Heart left ventricle (tissue), 13 donors: Measurements from ENCODE around the gene TUBA4A.

Experiments used
- CTCF ChIP-seq, 12 donors: fragments of 200-600 bp; sonication (generic) in 4 of 12; IDR thresholded peaks; one replicate each; pipeline versions ENCODE4 v1.5.0 to v1.8.0; 2018 to 2022; ENCODE audit warnings: antibody characterized with exemption in 12 of 12, mild to moderate bottlenecking in 5 of 12
- POLR2A ChIP-seq, 2 donors: fragments of 450-650 bp; IDR thresholded peaks; one replicate each; pipeline ENCODE4 v1.6.1; 2017; ENCODE audit warnings: antibody characterized with exemption in 2 of 2, mild to moderate bottlenecking in 2 of 2, moderate library complexity in 2 of 2
- donor health status: ischemic (EF 13 %, LVEDD 7.1; RV severe dilation, severe dysfunction).
- donor health status: DM: no; HTN: yes; CAD: no.
- donor health status: DM: no; HTN: no; CAD: no.
- donor health status: ischemic (EF 25% LVEDD 6.9; RV normal size, moderate dysfunction).
- donor health status: ischemic (EF 25% LVEDD 5.7; RV mildly dilated, moderate dysfunction).
- donor health status: ischemic (EF 35%, LVEDD 5.7; RV mildly dilated, moderate dysfunction).
- donor health status: nonischemic (EF 11% LVEDD 7.7; RV severe dilation, severe dysfunction).
- donor health status: DM: yes; HTN: yes; CAD: no.
- donor health status: PGD.
- donor health status: ischemic (EF 29% LVEDD 5.4; RV normal size, mild dysfunction).
- donor health status: nonischemic (EF 23%, LVEDD 6.1; RV moderate dilation, normal function).

- TF ChIP-seq POLR2A (IDR thresholded peaks at IDR 0.05), result no peak
- no peak for TF ChIP-seq CTCF (IDR thresholded peaks at IDR 0.05)
Measured at GRCh38 chr2:219274361-219274921, 20.7 kb upstream of the TUBA4A start.
